ENCODE data around the gene CARM1.
A peak's percentile ranks its signal among the peaks of the same experiment; 100 is the strongest.

The CARM1 gene

GRCh38 chr19:10888421-10888866 lies 17.1 kb downstream of the CARM1 start:
- ChIA-PET POLR2A (interaction anchor here (0.6 to 2.0 kb wide), 4 partner anchors 9 to 31 kb away, joined by 3 to 12 read pairs (median 4); no protein-coding TSS in a partner anchor), CTCF (interaction anchor here (0.6 to 3.6 kb wide), 18 partner anchors 9 to 238 kb away, joined by 3 to 28 read pairs (median 4); partner anchors contain the start of gene CARM1)
- TF ChIP-seq CTCF (IDR thresholded peaks at IDR 0.05; ENCODE audit: control extremely low read depth, extremely low read depth, low read depth, missing control alignments), result no peak
- peak; percentile 63 for DNase-seq (ENCODE audit: extremely low spot score)

GRCh38 chr19:10889880-10890279 lies 18.5 kb downstream of the CARM1 start:
- DNase-seq (ENCODE audit: extremely low spot score), result no peak
- CTCF ChIA-PET, result interaction anchor here (1.2 to 3.6 kb wide), 4 partner anchors 12 to 31 kb away, joined by 4 to 28 read pairs (median 10); partner anchors contain the start of gene CARM1
- TF ChIP-seq CTCF (IDR thresholded peaks at IDR 0.05; ENCODE audit: control extremely low read depth, extremely low read depth, low read depth, missing control alignments), result no peak
- POLR2A ChIA-PET, result no interaction called here

- ChIA-PET POLR2A (no interaction called here), CTCF (interaction anchor here (1.2 to 2.4 kb wide), 3 partner anchors 10 to 30 kb away, joined by 4 to 8 read pairs (median 6); no protein-coding TSS in a partner anchor)
- no peak for TF ChIP-seq CTCF (IDR thresholded peaks at IDR 0.05; ENCODE audit: control extremely low read depth, extremely low read depth, low read depth, missing control alignments)
- DNase-seq (ENCODE audit: extremely low spot score), result no peak
Measured at GRCh38 chr19:10891405-10892086, 20.2 kb downstream of the CARM1 start.

- DNase-seq (ENCODE audit: extremely low spot score), result no peak
- CTCF ChIA-PET, result interaction anchor here (1.9 to 2.4 kb wide), 2 partner anchors 11 to 15 kb away, joined by 6 to 8 read pairs; no protein-coding TSS in a partner anchor
- POLR2A ChIA-PET, result no interaction called here
- TF ChIP-seq CTCF (IDR thresholded peaks at IDR 0.05; ENCODE audit: control extremely low read depth, extremely low read depth, low read depth, missing control alignments), result no peak
Measured at GRCh38 chr19:10892256-10892655, 20.9 kb downstream of the CARM1 start.

- ChIA-PET POLR2A (interaction anchor here (0.6 kb wide), 1 partner anchor 599 kb away, joined by 9 read pairs; no protein-coding TSS in a partner anchor), CTCF (interaction anchor here (2.0 kb wide), 1 partner anchor 22 kb away, joined by 4 read pairs; no protein-coding TSS in a partner anchor)
- no peak for DNase-seq (ENCODE audit: extremely low spot score)
- no peak for TF ChIP-seq CTCF (IDR thresholded peaks at IDR 0.05; ENCODE audit: control extremely low read depth, extremely low read depth, low read depth, missing control alignments)
Measured at GRCh38 chr19:10894911-10895213, 23.5 kb downstream of the CARM1 start.

- TF ChIP-seq CTCF (IDR thresholded peaks at IDR 0.05; ENCODE audit: control extremely low read depth, extremely low read depth, low read depth, missing control alignments), result no peak
- POLR2A ChIA-PET, result no interaction called here
- no peak for DNase-seq (ENCODE audit: extremely low spot score)
- CTCF ChIA-PET, result interaction anchor here (2.0 kb wide), 1 partner anchor 23 kb away, joined by 4 read pairs; no protein-coding TSS in a partner anchor
Measured at GRCh38 chr19:10895363-10895762, 24.0 kb downstream of the CARM1 start.
